HFF-Myc (cell line): ENCODE measurements around the gene ZMYND8.
"Not testable (repeated sequence)": the region's sequence is repeated elsewhere in the genome, so short reads cannot be mapped to it uniquely, and the experiment has no call there.

Experiments
- DNase-seq: peaks from one replicate; pipeline ENCODE4 v3.0.0-alpha.2; 2011; ENCODE audit warnings: low read depth; ENCODE audit errors: extremely low read depth
- H3K4me3 ChIP-seq: replicated peaks from 2 replicates; pipeline ENCODE4 v1.5.1; 2011; ENCODE audit warnings: low read depth, mild to moderate bottlenecking, control low read depth, low read length
- CTCF ChIP-seq: IDR thresholded peaks from 2 replicates; pipeline ENCODE4 v1.5.1; 2012; ENCODE audit warnings: mild to moderate bottlenecking, low read depth, low read length, control low read depth; ENCODE audit errors: missing control alignments

The ZMYND8 gene

GRCh38 chr20:47247972-47248371, 108.5 kb downstream of the ZMYND8 start:
- no peak for DNase-seq
- no peak overlapping the region for H3K4me3 ChIP-seq
- no peak for TF ChIP-seq CTCF

- H3K4me3 ChIP-seq = no peak overlapping the region
- DNase-seq = no peak
- TF ChIP-seq CTCF = no peak
Observed at GRCh38 chr20:47246061-47246777, 110.3 kb downstream of the ZMYND8 start.

- H3K4me3 ChIP-seq, DNase-seq: not testable (repeated sequence)
Observed at GRCh38 chr20:47245166-47245565, 111.3 kb downstream of the ZMYND8 start.

DNA sequence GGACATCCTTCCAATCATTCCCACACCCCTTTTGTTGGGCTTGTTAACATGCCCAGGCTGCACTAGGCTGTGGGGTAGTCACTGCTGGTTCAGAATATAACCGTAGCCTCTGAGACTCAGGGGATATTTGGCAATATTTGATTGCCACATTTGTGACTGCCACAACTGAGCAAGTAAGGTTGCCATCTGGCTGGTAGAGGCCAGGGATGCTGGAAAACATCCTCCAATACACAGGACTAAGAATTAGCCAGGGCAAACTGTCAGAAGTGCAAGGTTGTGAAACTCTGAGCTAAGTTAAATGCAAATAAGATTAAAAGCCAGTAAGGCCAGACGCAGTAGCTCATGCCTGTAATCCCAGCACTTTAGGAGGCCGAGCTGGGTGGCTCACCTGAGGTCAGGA, 112.0 kb downstream of the ZMYND8 start:
- no peak overlapping the region for H3K4me3 ChIP-seq
- TF ChIP-seq CTCF = no peak
- no peak for DNase-seq

DNA sequence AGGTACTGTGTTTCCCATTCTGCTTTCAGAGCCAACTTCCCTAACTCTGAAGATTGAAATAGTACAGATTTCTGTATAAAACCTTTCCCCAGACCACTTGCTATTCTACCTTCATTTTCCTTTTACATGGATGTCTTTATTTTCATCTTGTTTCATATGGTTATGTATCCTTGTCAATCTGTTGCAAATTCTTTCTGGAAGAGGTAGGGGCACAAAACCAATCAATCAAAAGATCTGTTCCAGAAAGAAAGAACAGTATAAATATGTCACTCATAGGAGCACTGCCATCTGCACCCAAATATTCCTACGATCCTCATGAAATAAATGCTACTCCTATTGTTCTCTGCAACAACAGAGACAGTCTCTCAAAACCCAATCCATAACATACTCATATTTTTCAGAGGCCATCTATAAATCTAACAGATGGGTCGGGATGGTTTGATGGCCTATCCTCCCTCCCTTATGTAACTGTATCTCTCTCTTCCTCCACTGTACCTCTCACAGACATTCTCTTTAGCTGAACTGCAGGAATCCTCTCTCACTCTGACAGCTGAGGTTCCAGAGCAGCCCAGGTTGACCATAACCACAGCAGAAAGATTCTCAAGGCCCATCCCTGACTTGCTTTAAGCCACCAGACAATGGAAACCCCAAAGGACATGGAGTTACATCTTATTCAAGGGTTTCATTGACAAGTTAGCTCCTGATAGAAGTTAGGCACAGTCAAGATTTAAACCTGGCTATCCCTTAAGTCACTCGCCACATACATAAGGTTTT, 112.8 kb downstream of the ZMYND8 start:
- no peak overlapping the region for H3K4me3 ChIP-seq
- DNase-seq = no peak
- TF ChIP-seq CTCF = no peak

GRCh38 chr20:47243003-47243402, 113.5 kb downstream of the ZMYND8 start:
- no peak overlapping the region for H3K4me3 ChIP-seq
- DNase-seq = no peak
- TF ChIP-seq CTCF = no peak

DNA sequence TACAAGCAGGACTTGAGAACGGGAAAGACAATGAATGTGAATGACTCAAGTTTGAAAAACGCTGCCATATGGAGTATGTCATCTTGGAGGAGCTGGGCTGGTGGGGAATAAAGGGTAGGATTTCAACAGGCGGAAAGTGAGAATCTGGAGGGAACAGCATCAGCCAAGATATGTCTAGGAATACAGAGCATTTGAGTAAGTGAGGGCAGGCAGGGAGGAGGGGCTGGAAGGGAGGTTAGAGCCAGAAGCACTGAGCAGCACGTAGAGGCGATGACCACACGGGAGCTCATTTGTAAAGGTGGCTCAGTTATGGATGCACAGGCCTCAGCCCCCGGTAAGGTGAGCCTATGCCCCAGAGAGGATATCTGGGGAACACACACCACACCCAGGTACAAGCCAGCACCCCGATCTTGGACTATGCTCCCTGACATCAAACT, 115.1 kb downstream of the ZMYND8 start:
- DNase-seq = no peak
- TF ChIP-seq CTCF = no peak

DNA sequence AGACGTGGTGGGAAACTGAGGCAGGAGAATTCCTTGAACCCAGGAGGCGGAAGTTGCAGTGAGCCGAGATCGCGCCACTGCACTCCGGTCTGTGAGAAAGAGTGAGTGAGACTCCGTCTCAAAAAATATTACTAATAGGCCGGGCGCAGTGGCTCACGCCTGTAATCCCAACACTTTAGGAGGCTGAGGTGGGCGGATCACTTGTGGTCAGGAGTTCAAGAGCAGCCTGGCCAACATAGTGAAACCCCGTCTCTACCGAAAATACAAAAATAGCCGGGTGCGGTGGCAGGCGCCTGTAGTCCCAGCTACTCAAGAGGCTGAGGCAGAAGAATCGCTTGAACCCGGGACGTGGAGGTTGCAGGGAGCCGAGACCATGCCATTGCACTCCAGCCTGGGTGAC, 116.4 kb downstream of the ZMYND8 start:
- DNase-seq, H3K4me3 ChIP-seq: not testable (repeated sequence)

More for the DNA sequence above, 115.1 kb downstream of the ZMYND8 start:
- H3K4me3 ChIP-seq = no peak overlapping the region
